Uterus (tissue), 2 donors: Measurements from ENCODE around the gene TGFBR1.

Experiments
- POLR2A ChIP-seq, 2 donors: fragments of 450-650 bp; IDR thresholded peaks; one replicate each; pipeline ENCODE4 v1.6.1; 2016; ENCODE audit warnings: antibody characterized with exemption in 2 of 2, mild to moderate bottlenecking in 1 of 2, moderate library complexity in 1 of 2
- TF ChIP-seq, protein P1 (sequence below), 4 experiments: fragments of 200-600 bp in 2 of 4; fragments of 450-650 bp in 2 of 4; sonication (generic) in 2 of 4; IDR thresholded peaks; one replicate each; pipeline ENCODE4 v1.5.1; 2016 to 2019; ENCODE audit warnings: antibody characterized with exemption in 4 of 4, mild to moderate bottlenecking in 2 of 4, moderate library complexity in 1 of 4

DNA sequence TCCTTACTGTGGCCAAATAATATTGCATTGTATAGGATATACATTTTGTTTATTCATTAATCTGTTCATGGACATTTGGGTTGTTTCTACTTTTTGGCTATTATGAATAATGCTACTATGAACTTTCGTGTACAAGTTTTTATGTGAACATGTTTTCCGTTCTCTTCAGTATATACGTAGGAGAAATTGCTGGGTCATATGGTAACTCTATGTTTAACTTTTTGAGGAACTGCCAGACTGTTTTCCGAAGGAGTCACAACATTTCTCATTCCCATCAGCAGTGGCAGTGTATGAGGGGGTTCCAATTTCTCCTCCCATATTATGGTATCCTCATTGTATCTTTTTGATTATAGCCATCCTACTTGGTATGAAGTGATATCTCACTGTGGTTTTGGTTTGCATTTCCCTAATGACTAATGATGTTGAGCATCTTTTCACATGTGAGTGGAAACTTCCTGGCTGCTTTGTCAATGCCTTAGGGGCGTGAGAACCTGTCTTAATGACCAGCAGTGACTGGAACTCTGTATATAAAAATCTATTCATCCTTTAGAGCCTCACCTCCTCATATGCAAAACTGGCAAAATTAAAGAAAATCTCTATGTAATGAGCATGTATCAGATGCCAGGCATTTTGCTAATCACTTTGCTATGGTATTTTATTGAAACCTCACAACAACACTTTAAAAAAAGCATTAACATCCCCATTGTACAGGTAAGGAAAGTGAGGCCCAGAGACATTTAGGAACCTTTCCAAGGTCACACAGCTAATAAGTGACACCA is 47.8 kb upstream of the TGFBR1 start:
- TF ChIP-seq, protein P1, sequence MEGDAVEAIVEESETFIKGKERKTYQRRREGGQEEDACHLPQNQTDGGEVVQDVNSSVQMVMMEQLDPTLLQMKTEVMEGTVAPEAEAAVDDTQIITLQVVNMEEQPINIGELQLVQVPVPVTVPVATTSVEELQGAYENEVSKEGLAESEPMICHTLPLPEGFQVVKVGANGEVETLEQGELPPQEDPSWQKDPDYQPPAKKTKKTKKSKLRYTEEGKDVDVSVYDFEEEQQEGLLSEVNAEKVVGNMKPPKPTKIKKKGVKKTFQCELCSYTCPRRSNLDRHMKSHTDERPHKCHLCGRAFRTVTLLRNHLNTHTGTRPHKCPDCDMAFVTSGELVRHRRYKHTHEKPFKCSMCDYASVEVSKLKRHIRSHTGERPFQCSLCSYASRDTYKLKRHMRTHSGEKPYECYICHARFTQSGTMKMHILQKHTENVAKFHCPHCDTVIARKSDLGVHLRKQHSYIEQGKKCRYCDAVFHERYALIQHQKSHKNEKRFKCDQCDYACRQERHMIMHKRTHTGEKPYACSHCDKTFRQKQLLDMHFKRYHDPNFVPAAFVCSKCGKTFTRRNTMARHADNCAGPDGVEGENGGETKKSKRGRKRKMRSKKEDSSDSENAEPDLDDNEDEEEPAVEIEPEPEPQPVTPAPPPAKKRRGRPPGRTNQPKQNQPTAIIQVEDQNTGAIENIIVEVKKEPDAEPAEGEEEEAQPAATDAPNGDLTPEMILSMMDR (IDR thresholded peaks at IDR 0.05): no peak
- no peak for TF ChIP-seq POLR2A (IDR thresholded peaks at IDR 0.05)
